Ammon's horn (tissue), 1 donor: ENCODE results near the gene ARHGAP6.
A peak's percentile ranks its signal among the peaks of the same experiment; 100 is the strongest.
"Not testable (repeated sequence)": the region's sequence is repeated elsewhere in the genome, so short reads cannot be mapped to it uniquely, and the experiment has no call there.

Experiments
- DNase-seq: peaks from one replicate; pipeline ENCODE4 v3.0.0-alpha.2; 2016; ENCODE audit warnings: low spot score

ARHGAP6 gene

DNA sequence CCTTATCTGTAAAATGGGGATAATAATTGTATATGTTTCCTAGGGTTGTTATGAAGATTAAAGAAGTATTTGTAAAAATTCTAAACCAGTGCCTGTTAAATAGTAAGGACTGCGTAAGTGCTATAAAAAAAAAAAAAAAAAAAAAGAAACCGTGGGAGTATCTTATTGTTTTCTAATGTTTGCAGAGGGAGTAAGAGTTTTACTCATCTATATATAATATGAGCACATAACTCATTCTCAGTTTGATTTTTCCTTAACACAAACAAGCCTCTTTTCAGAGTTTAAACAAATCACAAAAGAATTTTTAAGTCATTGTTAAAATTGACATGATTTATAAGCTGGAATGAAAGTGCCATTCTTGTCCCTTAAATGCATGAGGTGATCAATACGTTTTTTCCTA, 267.6 kb downstream of the ARHGAP6 start:
- DNase-seq, result no peak

GRCh38 chrX:11397680-11398079, 268.0 kb downstream of the ARHGAP6 start:
- no peak for DNase-seq

- no peak for DNase-seq
These were observed 269.9 kb downstream of the ARHGAP6 start for GRCh38 chrX:11395859-11396258.

- DNase-seq, result no peak
These were observed 271.6 kb downstream of the ARHGAP6 start for GRCh38 chrX:11393949-11394654.

DNA sequence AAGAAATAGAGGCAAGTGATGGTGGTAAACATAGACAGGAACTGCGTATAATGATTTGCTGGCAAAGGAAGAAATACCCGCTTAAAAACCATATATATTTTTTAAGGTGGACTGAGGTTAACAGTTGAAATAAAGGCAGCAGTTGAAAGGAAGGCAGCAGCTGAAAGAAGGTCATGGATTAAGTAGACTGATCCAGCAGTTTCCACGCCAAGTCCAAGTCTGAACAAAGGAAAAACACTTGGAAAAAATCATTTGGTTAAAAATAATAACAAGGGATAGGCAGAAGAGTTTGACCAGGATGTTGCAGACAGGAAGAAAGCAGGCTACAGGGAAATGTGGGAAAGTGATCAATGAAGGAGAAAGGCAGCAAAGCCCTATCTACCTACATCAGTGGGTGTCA, 278.9 kb downstream of the ARHGAP6 start:
- no peak for DNase-seq

GRCh38 chrX:11386001-11386523, 279.7 kb downstream of the ARHGAP6 start:
- DNase-seq, result no peak

DNA sequence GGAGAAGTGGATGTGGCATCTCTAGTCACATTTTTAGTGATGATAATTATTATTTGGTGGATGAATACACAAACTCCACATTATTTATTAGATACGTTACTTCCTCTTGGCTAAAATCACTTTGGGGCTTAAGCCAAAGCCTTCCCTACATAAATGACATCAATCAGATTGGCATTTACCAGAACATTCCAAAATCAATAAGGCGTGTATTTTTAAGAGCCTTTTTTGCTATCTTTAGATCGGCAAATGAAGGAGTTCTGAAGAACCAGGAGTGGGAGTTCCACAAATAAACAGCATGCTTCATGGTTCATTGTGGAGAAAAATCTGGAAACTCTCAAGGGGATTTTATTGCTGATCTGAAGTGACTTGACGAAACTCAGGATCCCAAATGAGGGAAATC, 282.8 kb downstream of the ARHGAP6 start:
- DNase-seq, result no peak

DNA sequence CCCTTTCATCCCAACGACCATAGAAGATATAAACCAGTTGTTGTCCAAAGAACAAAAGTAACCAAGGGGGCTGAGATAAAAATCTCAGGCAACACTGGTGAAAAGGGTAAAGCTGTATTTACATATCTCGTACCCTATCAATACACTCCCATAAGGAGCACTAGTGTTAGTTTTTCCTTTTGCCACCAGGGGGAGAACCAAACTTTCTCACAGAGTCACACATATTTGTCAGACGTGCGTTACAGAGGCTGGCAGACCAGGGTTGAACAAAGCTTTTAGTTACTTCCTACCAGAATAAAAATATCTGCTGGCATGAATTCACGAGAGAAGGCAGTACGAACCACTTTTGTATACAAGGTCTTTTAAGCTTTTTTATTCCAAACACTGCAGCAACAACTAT, 284.3 kb downstream of the ARHGAP6 start:
- peak; percentile 57 for DNase-seq

GRCh38 chrX:11380187-11380844, 285.4 kb downstream of the ARHGAP6 start:
- DNase-seq, result peak; percentile 11

GRCh38 chrX:11376163-11376562, 289.6 kb downstream of the ARHGAP6 start:
- DNase-seq, result no peak

DNA sequence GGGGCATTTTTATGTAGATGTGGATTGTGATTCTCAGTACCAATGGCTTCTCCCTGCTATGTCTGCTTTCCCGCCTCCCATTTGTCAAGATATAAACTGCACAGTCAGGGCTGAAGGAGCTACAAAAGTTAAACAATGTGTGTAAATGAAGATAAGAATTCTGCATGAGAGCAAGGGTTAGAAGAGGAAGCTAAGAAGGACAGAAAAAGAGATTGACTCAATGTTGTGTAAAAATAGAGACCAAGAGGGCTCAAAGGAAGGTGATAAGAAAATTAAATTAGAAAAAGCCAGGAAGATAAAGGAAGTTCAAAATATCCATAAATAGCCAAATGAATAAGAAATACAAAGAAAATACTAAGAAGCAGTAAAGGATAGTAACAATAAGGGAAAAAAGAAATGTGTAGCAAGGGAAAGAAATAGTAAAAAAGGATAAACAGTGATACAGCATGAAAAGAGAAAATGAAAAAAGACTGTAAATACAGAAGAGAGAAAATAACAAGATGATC, 290.1 kb downstream of the ARHGAP6 start:
- no peak for DNase-seq

DNA sequence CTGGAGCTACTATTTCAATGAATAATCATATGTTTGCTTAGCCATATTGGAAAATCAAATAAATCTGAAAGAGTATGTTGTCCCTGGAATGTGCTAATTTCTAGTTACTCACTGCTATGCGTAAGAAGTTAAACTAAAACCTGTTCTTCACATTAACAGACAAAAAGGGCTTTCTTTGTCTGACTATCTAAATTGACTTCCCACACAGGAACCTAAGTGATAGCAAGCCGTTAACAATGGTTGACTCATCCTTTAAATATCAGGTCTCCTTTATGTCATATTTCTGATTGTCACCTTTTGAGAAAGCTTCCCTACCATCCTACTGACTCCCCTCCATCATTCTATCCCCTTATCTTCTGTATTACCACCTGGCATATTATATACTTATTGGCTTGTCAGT, 291.1 kb downstream of the ARHGAP6 start:
- no peak for DNase-seq

- DNase-seq, result no peak
These were observed 294.6 kb downstream of the ARHGAP6 start for GRCh38 chrX:11371106-11371505.

DNA sequence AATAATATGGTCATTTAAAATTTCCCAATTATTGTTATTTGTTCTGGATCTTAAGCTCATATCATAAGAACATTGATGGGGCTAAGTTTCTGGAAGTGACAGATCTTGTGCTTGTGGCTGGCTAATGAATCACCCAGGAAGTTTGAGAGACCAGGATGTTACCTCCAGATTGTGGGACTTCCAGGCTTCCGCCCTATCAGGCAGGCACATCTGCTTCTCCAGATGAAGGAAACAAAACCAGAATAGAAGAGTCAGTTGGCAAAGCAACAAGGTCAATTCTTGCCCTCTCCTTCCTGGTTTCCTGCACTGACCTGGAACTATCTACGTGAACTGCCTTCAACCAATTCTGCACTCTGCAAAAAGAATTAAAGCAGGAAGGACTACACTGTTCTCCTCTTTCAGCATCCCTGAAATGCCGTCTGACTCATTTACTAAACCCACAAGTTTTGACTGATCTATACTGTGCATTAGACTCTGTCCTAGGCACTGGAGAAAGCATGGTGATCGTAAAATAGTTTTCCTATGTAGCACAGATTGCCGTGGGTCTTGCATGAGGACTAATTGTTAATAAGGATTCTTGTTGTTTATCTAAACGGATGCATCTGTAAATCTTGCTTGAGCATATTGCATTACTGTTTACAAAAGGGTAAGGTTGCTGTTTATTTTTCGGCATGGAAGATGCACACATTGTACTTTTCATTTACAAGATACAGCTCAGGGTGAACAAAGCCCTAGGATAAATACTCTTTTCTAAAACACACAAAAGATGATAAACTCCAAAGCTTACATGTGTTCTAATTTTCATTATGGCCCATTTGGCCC, 297.9 kb downstream of the ARHGAP6 start:
- peak; percentile 12 for DNase-seq

- DNase-seq, result no peak
These were observed 298.6 kb downstream of the ARHGAP6 start for GRCh38 chrX:11366998-11367595.

- no peak for DNase-seq
These were observed 300.3 kb downstream of the ARHGAP6 start for GRCh38 chrX:11365426-11365825.

DNA sequence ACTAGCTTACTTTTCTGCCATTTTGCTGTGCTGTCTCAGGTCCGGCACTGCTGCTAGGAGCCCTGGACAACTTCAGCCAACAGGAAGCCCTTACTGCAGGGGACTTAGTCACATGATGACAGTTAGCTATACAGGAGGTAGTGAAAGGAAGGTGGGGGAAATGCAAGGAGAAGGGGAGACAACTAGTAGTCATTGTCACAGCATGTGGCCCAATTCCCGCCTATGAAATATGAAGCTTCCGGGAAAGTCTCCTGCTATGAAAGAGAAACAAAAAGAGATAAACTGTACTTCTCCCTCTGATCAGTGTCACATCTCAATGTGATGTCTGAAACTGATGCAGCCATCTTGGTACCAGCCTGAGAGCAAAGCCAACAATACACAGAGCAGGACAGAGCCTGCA, 300.9 kb downstream of the ARHGAP6 start:
- no peak for DNase-seq

GRCh38 chrX:11363825-11364224, 301.9 kb downstream of the ARHGAP6 start:
- not testable (repeated sequence) for DNase-seq

DNA sequence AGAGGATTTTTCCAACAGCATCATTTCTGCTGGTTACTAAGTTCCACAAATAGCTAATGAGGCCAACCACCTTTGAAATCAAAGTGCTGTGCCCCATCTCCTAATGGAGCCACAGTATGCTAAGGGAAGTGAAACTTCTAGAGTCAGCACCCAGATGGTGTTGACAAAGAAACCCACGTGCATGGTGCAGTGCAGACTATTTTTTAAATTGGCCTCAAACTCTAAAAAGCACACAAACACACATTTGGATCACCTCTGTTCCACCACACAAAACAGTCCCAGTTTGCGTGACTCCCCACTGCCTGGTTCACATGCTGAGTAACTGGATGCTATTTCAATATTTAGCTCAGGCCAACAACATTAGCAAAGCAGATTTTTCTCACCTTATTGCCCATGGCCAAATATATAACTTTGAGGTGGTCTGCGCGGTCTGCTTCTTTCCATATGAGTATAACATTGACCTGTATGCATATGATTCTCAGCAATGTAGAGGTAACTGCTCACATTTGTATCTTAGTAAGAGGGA, 302.6 kb downstream of the ARHGAP6 start:
- peak; percentile 34 for DNase-seq

- DNase-seq, result not testable (repeated sequence)
These were observed 304.1 kb downstream of the ARHGAP6 start for GRCh38 chrX:11361666-11362065.

- DNase-seq, result not testable (repeated sequence)
These were observed 309.8 kb downstream of the ARHGAP6 start for GRCh38 chrX:11355944-11356343.
